ENCODE data around the gene UBE2F.

The UBE2F gene

GRCh38 chr2:237939251-237939650, 27.6 kb upstream of the UBE2F start:
- TF ChIP-seq, protein P1, sequence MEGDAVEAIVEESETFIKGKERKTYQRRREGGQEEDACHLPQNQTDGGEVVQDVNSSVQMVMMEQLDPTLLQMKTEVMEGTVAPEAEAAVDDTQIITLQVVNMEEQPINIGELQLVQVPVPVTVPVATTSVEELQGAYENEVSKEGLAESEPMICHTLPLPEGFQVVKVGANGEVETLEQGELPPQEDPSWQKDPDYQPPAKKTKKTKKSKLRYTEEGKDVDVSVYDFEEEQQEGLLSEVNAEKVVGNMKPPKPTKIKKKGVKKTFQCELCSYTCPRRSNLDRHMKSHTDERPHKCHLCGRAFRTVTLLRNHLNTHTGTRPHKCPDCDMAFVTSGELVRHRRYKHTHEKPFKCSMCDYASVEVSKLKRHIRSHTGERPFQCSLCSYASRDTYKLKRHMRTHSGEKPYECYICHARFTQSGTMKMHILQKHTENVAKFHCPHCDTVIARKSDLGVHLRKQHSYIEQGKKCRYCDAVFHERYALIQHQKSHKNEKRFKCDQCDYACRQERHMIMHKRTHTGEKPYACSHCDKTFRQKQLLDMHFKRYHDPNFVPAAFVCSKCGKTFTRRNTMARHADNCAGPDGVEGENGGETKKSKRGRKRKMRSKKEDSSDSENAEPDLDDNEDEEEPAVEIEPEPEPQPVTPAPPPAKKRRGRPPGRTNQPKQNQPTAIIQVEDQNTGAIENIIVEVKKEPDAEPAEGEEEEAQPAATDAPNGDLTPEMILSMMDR (IDR thresholded peaks at IDR 0.05): no peak
- peaks cover 5% of the 10 kb centered on the region for H3K9me3 ChIP-seq
- H3K27ac ChIP-seq: no peak overlapping the region
- no peak overlapping the region for H3K4me3 ChIP-seq (ENCODE audit: low read depth in 1 of 2, low read length in 1 of 2)
- no peaks in the 10 kb centered on the region for H3K36me3 ChIP-seq
- H3K4me1 ChIP-seq (ENCODE audit: control insufficient read depth in 1 of 2, insufficient read depth in 1 of 2, low read depth in 1 of 2, low read length in 1 of 2): no peaks in the 10 kb centered on the region
- H3K27me3 ChIP-seq: peaks cover 8% of the 10 kb centered on the region

DNA sequence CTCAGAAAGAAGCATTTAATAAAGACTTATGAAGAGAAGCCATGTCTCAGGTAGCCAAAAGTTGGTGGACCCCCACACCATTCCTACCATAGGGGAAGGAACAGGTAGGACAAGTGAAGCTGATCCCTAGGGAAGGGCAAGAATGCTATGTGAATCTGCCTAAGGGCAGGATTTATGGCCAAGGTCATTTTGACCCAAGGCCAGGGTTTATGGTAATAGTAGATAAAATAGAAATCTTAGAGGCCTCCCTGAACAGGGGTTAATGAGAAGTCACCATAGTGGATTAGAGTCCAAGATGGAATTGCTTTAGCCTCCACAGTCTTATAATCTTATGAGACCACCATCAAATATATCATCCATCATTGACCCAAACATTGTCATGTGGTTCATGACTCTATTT, 26.0 kb upstream of the UBE2F start:
- Histone ChIP-seq H3K4me1 (ENCODE audit: control insufficient read depth in 1 of 2, insufficient read depth in 1 of 2, low read depth in 1 of 2, low read length in 1 of 2) (no peaks in the 10 kb centered on the region), H3K4me3 (ENCODE audit: low read depth in 1 of 2, low read length in 1 of 2) (no peak overlapping the region), H3K36me3 (no peaks in the 10 kb centered on the region), H3K9me3 (peaks cover 5% of the 10 kb centered on the region), H3K27ac (no peak overlapping the region), H3K27me3 (peaks cover 8% of the 10 kb centered on the region)
- TF ChIP-seq, protein P1 (IDR thresholded peaks at IDR 0.05): no peak

- Histone ChIP-seq H3K4me1 (ENCODE audit: control insufficient read depth in 1 of 2, insufficient read depth in 1 of 2, low read depth in 1 of 2, low read length in 1 of 2) (no peaks in the 10 kb centered on the region), H3K4me3 (ENCODE audit: low read depth in 1 of 2, low read length in 1 of 2) (no peak overlapping the region), H3K36me3 (no peaks in the 10 kb centered on the region), H3K27me3 (peaks cover 8% of the 10 kb centered on the region), H3K27ac (no peak overlapping the region), H3K9me3 (peaks cover 5% of the 10 kb centered on the region)
- TF ChIP-seq, protein P1 (IDR thresholded peaks at IDR 0.05): no peak
These were observed 25.6 kb upstream of the UBE2F start for GRCh38 chr2:237941239-237941638.

DNA sequence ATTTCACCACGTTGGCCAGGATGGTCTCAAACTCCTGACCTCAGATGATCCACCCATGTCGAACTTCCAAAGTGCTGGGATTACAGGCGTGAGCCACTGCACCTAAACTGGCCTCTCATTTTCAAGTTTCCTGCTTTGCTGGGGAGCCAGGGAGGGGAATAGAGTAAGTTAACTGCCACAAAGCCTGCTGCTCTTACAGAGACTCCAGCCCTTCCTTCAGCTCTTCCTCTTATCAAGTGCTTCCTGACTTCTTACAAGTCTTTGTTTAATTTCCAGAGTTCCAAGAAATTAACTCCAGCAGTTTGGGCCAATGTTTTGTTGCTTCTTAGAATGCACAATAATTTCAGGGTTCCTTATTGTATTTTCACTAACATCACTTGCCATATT, 24.3 kb upstream of the UBE2F start:
- TF ChIP-seq, protein P1 (IDR thresholded peaks at IDR 0.05): no peak
- Histone ChIP-seq H3K9me3 (peaks cover 5% of the 10 kb centered on the region), H3K4me1 (ENCODE audit: control insufficient read depth in 1 of 2, insufficient read depth in 1 of 2, low read depth in 1 of 2, low read length in 1 of 2) (no peaks in the 10 kb centered on the region), H3K36me3 (no peaks in the 10 kb centered on the region), H3K27me3 (peaks cover 8% of the 10 kb centered on the region), H3K4me3 (ENCODE audit: low read depth in 1 of 2, low read length in 1 of 2) (no peak overlapping the region), H3K27ac (no peak overlapping the region)

GRCh38 chr2:237943395-237944094, 23.3 kb upstream of the UBE2F start:
- Histone ChIP-seq H3K4me1 (ENCODE audit: control insufficient read depth in 1 of 2, insufficient read depth in 1 of 2, low read depth in 1 of 2, low read length in 1 of 2) (no peaks in the 10 kb centered on the region), H3K4me3 (ENCODE audit: low read depth in 1 of 2, low read length in 1 of 2) (no peak overlapping the region), H3K9me3 (peaks cover 5% of the 10 kb centered on the region), H3K27ac (no peak overlapping the region), H3K27me3 (peaks cover 8% of the 10 kb centered on the region), H3K36me3 (no peaks in the 10 kb centered on the region)
- TF ChIP-seq, protein P1 (IDR thresholded peaks at IDR 0.05): no peak
